Measurements from ENCODE around the gene ID1.

ID1 gene

DNA sequence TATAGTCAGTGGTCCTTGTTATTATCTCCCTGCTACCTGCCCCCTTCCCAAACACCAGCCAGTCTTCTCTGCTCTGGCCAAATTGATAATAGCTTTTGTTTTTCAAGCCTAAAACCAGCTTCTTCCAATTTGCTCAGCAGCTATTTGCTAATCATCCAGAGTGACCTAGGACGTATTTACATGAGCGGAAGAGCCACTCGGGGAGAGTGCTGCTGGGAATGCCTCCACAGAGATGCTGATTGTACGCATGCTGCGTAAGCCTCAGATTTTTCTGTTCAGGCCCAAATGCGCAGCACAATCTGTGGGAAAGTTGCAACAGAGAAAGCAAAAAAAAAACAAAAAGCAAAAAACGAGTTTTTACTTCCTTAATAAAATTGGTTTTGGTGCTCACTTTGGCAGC is 24.4 kb upstream of the ID1 start:
- H3K4me3 ChIP-seq (ENCODE audit: control insufficient read depth, low read depth, low read length): no peak overlapping the region
- TF ChIP-seq CTCF (conservative IDR thresholded peaks at IDR 0.05; ENCODE audit: control insufficient read depth, insufficient read depth, low read depth, low read length): no peak
- no peak for DNase-seq (ENCODE audit: low read depth)

DNA sequence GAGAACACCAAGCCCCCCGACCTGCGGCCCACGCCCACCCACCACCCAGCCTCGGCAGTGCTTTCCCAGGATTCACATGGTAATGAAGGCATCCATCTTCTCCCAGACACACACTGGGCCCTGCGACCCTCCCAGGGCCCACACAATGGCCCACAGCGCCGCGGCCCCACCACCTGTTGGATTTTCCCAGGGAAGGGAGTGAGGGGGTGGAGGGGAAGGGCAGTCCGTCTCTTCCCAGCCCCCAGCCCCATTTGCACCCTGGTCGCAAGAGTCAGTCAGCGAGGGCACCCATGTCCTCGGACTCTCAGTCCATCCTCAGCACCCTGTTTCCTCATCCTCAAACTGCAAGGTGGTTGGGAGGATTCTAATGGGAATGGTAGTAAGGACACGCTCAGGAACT is 23.7 kb upstream of the ID1 start:
- no peak overlapping the region for H3K4me3 ChIP-seq (ENCODE audit: control insufficient read depth, low read depth, low read length)
- no peak for TF ChIP-seq CTCF (conservative IDR thresholded peaks at IDR 0.05; ENCODE audit: control insufficient read depth, insufficient read depth, low read depth, low read length)

GRCh38 chr20:31587545-31588389 is 17.3 kb upstream of the ID1 start:
- TF ChIP-seq CTCF (conservative IDR thresholded peaks at IDR 0.05; ENCODE audit: control insufficient read depth, insufficient read depth, low read depth, low read length): no peak
- H3K4me3 ChIP-seq (ENCODE audit: control insufficient read depth, low read depth, low read length): peak overlapping the region; percentile 41
- peak; percentile 75 for DNase-seq (ENCODE audit: low read depth)

More for the DNA sequence above, 23.7 kb upstream of the ID1 start:
- DNase-seq (ENCODE audit: low read depth): no peak

- DNase-seq (ENCODE audit: low read depth): no peak
- TF ChIP-seq CTCF (conservative IDR thresholded peaks at IDR 0.05; ENCODE audit: control insufficient read depth, insufficient read depth, low read depth, low read length): no peak
- H3K4me3 ChIP-seq (ENCODE audit: control insufficient read depth, low read depth, low read length): no peak overlapping the region
These were observed 14.3 kb upstream of the ID1 start for GRCh38 chr20:31590717-31591225.

DNA sequence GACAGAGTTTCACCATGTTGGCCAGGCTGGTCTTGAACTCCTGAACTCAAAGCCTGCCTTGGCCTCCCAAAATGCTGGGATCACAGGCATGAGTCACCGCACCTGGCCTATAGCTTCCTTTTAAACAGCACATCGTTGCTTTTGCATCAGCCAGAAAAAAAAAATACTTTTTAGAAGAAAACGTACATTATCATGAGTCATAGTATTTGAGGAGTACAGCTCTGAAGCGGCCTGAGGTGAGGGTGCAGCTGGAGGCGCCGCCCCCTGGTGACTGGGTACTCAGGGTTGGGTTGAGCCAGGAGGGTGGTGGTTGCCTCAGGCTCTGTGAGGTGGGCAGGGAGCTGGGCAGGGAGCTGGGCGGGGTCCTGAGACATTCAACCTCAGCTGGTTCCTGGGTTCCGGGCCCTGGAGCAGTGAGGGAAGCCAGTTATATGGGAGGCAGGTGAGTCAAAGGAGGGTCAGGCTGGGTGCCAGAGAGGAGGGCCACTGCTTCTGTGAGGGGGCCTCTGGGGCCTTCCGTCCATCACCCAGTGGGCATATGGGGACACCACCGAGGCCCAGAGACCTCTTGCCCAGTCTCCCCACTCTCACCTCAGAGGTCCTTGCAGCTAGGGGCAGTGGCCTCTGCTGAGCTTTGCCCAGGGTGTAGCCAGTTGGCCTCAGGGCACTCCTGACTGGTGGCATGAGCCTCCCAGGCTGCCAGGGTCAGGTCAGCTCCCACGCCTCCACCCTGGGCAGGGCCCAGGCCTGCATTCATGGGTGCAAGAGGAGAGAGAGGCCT is 11.7 kb upstream of the ID1 start:
- TF ChIP-seq CTCF (conservative IDR thresholded peaks at IDR 0.05; ENCODE audit: control insufficient read depth, insufficient read depth, low read depth, low read length): peak; percentile 1
- peak; percentile 94 for DNase-seq (ENCODE audit: low read depth)
- H3K4me3 ChIP-seq (ENCODE audit: control insufficient read depth, low read depth, low read length): no peak overlapping the region

GRCh38 chr20:31594002-31594557 is 11.0 kb upstream of the ID1 start:
- no peak overlapping the region for H3K4me3 ChIP-seq (ENCODE audit: control insufficient read depth, low read depth, low read length)
- TF ChIP-seq CTCF (conservative IDR thresholded peaks at IDR 0.05; ENCODE audit: control insufficient read depth, insufficient read depth, low read depth, low read length): no peak

More at GRCh38 chr20:31594002-31594557, 11.0 kb upstream of the ID1 start:
- no peak for DNase-seq (ENCODE audit: low read depth)
